ENCODE results near the gene SLC44A4.
"Not testable (repeated sequence)": the region's sequence is repeated elsewhere in the genome, so short reads cannot be mapped to it uniquely, and the experiment has no call there.

The SLC44A4 gene

GRCh38 chr6:31827286-31828079, 51.3 kb downstream of the SLC44A4 start, which contains the start of gene HSPA1B:
Gene HSPA1B, plus strand, starts transcription at chr6:31827738. Its CDS starts 213 bp downstream, at chr6:31827951.
- DNase-seq (ENCODE audit: low spot score), result peak; percentile 96

GRCh38 chr6:31826793-31827285, 52.0 kb downstream of the SLC44A4 start:
- DNase-seq (ENCODE audit: low spot score), result peak; percentile 89

GRCh38 chr6:31825553-31825952, 53.2 kb downstream of the SLC44A4 start:
- DNase-seq (ENCODE audit: low spot score), result no peak

GRCh38 chr6:31823592-31824196, 55.1 kb downstream of the SLC44A4 start:
- DNase-seq (ENCODE audit: low spot score), result not testable (repeated sequence)

- peak; percentile 89 for DNase-seq (ENCODE audit: low spot score)
These were observed 56.6 kb downstream of the SLC44A4 start for GRCh38 chr6:31822036-31822821.

GRCh38 chr6:31821301-31822035, 57.3 kb downstream of the SLC44A4 start:
- peak; percentile 56 for DNase-seq (ENCODE audit: low spot score)

- not testable (repeated sequence) for DNase-seq (ENCODE audit: low spot score)
These were observed 58.4 kb downstream of the SLC44A4 start for GRCh38 chr6:31820399-31820798.

- no peak for DNase-seq (ENCODE audit: low spot score)
These were observed 58.9 kb downstream of the SLC44A4 start for GRCh38 chr6:31819871-31820299.

GRCh38 chr6:31817929-31818511, 60.8 kb downstream of the SLC44A4 start:
- not testable (repeated sequence) for DNase-seq (ENCODE audit: low spot score)

- not testable (repeated sequence) for DNase-seq (ENCODE audit: low spot score)
These were observed 61.5 kb downstream of the SLC44A4 start for GRCh38 chr6:31817133-31817928.

- DNase-seq (ENCODE audit: low spot score), result peak; percentile 95
These were observed 63.6 kb downstream of the SLC44A4 start, which contains the start of the genes HSPA1A and HSPA1L for GRCh38 chr6:31815025-31815838. Gene HSPA1A, plus strand, starts transcription at chr6:31815543. Its CDS starts 214 bp downstream, at chr6:31815757. Gene HSPA1L, minus strand, starts transcription at chr6:31815283. Its CDS starts 3,311 bp downstream, at chr6:31811972.

- DNase-seq (ENCODE audit: low spot score), result peak; percentile 94
These were observed 64.1 kb downstream of the SLC44A4 start for GRCh38 chr6:31814677-31815024.

- DNase-seq (ENCODE audit: low spot score), result no peak
These were observed 65.3 kb downstream of the SLC44A4 start for GRCh38 chr6:31813465-31813849.
